HCT116 (cell line): ENCODE results near the gene PPFIBP1.

Source experiments
- CTCF ChIP-seq, 3 experiments: fragments of 200-600 bp in 1 of 3; sonication (generic) in 1 of 3; IDR thresholded peaks in 2 of 3; conservative IDR thresholded peaks in 1 of 3; 2 replicates each; pipeline ENCODE4 v1.5.1; 2012 to 2017; ENCODE audit warnings: low read depth in 2 of 3, low read length in 2 of 3, antibody characterized with exemption in 1 of 3, borderline replicate concordance in 1 of 3, control low read depth in 1 of 3, mild to moderate bottlenecking in 1 of 3, mixed read lengths in 1 of 3, mixed run types in 1 of 3, moderate library complexity in 1 of 3; ENCODE audit not compliant: insufficient read depth in 1 of 3
- EZH2 ChIP-seq: fragments of 200-600 bp; sonication (generic); IDR thresholded peaks from 2 replicates; pipeline ENCODE4 v1.6.1; 2017; ENCODE audit warnings: antibody characterized with exemption, mixed run types
- JUND ChIP-seq: IDR thresholded peaks from 2 replicates; pipeline ENCODE4 v1.6.1; 2012
- RAD21 ChIP-seq: IDR thresholded peaks from 2 replicates; pipeline ENCODE4 v1.6.1; 2012; ENCODE audit warnings: low read depth, mild to moderate bottlenecking
- YY1 ChIP-seq: IDR thresholded peaks from 2 replicates; pipeline ENCODE4 v1.6.1; 2011; ENCODE audit warnings: low read length, low read depth, moderate library complexity, mild to moderate bottlenecking; ENCODE audit not compliant: insufficient replicate concordance; ENCODE audit errors: extremely low read depth

GRCh38 chr12:27604431-27604830, 80.4 kb downstream of the PPFIBP1 start:
- TF ChIP-seq YY1 (no peak), CTCF (IDR thresholded peaks at IDR 0.05 in 2 of 3, conservative IDR thresholded peaks at IDR 0.05 in 1 of 3; ENCODE audit: borderline replicate concordance in 1 of 3, insufficient read depth in 1 of 3, low read depth in 2 of 3, low read length in 2 of 3) (no peak), JUND (no peak), RAD21 (no peak), EZH2 (no peak)
